GM19035 (cell line): ENCODE measurements around the gene EAPP.
A peak's percentile ranks its signal among the peaks of the same experiment; 100 is the strongest.
"Not testable (repeated sequence)": the region's sequence is repeated elsewhere in the genome, so short reads cannot be mapped to it uniquely, and the experiment has no call there.

Experiments used
- ATAC-seq: cut with Tn5 transposase; IDR thresholded peaks from one replicate; pipeline ENCODE4 v1.9.1; 2021; ENCODE audit not compliant: unreplicated experiment

The EAPP gene

DNA sequence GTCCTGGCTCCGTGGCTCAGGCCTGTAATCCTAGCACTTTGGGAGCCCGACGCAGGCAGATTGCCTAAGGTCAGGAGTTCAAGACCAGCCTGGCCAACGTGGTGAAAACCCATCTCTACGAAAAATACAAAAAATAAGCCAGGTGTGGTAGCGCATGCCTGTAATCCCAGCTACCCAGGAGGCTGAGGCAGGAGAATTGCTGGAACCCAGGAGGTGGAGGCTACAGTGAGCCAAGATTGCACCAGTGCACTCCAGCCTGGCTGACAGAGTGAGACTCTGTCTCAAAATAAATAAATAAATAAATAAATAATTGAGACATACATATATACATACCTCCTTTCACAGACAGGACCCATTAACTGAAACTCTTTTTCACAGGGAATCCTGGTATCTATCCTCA lies 1.4 kb downstream of the EAPP start:
- ATAC-seq = not testable (repeated sequence)

DNA sequence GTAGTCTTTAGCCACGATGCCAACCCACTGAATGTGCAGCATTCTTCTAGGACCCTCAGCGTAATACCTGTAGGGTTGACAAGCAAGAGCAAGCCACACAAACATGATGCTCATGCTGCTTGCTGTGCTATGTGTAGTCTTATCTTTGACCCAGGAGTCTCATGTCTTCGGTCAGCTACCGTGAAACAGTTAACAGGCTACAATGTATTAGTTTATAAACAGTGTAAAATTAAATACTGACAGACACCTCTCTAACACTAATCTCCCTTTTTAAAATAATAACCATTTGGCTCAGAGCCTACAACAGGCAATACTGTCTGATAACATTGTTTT lies 1.9 kb downstream of the EAPP start:
- ATAC-seq = no peak

DNA sequence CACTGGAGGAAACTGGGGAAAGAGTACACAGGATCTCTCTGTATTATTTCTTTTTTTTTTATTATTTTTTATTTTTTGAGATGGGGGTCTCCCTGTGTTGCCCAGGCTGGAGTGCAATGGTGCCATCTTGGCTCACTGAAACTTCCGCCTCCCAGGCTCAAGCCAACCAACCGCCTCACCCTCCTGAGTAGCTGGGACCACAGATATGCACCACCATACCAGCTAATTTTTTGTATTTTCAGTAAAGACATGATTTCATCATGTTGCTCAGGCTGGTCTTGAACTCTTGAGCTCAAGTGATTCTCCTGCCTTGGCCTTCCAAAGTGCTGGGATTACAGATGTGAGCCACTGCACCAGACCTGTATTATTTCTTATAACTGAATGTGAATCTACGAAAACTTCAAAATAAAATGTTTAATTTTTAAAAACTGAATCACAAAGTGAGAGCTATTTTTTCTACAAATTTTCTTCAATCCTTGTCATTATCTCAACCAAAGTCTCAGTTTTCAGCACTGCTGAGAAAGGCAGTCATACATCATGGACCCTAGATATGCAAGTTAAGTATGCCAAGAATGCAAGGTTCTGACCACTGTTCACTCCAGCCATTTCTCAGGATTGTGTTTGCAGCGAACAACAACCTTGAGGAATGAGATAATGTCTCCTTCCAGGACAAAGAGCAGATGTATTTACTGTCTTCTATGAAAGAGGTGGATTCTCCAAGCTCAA lies 2.4 kb downstream of the EAPP start:
- no peak for ATAC-seq

DNA sequence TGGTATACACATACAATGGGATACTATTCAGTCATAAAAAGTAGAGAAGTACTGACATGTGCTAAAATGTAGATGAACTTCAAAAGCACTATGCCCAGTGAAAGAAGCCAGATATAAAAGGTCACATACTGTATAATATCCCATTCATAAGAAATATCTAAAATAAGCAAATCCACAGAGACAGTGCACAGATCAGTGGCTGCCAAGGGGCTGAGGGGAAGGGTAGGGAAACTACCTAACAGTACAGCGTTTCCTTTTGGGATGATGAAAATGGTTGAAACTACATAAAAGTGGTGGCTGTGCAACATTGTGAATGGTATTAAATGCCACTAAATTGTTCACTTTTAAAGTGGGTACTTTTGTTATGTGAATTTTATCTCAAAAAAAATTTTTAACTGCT lies 11.9 kb downstream of the EAPP start:
- ATAC-seq = no peak

DNA sequence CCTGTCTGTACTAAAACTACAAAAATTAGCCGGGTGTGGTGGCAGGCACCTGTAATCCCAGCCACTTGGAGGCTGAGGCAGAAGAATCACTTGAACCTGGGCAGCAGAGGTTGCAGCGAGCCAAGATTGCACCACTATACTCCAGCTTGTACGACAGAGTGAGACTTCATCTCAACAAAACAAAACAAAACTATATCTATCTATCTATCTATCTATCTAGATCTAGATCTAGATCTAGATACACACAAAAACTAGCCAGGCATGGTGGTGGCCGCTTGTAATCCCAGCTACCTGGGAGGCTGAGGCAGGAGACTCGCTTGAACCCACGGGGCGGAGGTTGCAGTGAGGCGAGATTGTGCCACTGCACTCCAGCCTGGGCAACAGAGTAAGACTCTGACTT lies 15.3 kb downstream of the EAPP start:
- ATAC-seq = not testable (repeated sequence)

DNA sequence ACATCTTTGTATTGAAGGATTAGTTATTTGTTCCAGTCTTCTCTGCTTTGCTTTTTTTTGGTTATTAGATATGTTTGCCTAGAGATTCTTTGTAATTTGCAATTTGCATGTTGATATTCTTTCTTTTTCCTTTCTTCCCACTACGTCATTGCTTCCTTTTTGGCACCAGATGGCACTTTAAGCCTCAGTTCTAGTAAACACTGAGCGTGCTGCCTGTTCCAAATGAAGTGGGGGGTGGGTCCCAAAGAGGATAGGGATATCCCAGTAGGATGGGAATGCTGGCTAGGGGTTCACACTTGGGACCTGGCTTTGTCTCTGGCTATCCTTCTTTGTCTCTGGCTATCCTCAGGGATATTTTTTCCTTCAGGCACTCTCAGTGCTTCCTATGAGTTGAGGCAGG lies 17.0 kb downstream of the EAPP start:
- no peak for ATAC-seq

GRCh38 chr14:34521071-34521470 lies 18.4 kb downstream of the EAPP start:
- not testable (repeated sequence) for ATAC-seq

DNA sequence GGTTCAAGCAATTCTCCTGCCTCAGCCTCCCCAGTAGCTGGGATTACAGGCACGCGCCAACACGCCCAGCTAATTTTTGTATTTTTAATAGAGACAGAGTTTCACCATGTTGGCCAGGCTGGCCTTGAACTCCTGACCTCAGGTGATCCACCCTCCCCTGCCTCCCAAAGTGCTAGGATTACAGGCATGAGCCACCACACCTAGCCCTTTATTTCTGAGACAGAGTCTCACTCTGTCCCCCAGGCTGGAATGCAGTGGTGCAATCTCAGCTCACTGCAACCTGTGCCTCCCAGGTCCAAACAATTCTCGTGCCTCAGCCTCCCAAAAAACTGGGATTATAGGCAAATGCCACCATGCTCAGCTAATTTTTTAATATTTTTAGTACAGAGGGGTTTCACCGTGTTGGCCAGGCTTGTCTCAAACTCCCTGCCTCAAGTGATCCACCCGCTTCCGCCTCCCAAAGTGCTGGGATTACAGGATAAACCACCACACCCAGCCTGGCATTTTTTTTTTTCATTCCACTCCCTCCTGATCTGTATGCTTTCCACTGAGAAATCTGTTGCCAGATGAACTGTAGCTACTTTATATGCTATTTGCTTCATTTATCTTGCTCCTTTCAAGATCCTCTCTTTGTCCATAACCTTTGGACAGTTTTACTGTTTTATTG lies 19.1 kb downstream of the EAPP start:
- ATAC-seq = not testable (repeated sequence)

GRCh38 chr14:34507884-34508283 lies 31.6 kb downstream of the EAPP start:
- no peak for ATAC-seq

- no peak for ATAC-seq
Measured at GRCh38 chr14:34507459-34507858, 32.0 kb downstream of the EAPP start.

- ATAC-seq = not testable (repeated sequence)
Measured at GRCh38 chr14:34505124-34505491, 34.4 kb downstream of the EAPP start.

DNA sequence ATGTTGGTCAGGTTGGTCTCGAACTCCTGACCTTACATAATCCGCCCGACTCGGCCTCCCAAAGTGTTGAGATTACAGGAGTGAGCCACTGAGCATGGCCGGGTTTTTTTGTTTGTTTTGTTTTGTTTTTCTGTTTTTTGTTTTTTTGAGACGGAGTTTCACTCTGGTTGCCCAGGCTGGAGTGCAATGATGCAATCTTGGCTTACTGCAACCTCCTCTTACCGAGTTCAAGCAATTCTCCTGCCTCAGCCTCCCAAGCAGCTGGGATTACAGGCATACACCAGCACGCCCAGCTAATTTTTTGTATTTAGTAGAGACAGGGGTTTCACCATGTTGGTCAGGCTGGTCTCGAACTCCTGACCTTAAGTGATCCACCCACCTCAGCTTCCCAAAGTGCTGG lies 35.5 kb downstream of the EAPP start:
- not testable (repeated sequence) for ATAC-seq

DNA sequence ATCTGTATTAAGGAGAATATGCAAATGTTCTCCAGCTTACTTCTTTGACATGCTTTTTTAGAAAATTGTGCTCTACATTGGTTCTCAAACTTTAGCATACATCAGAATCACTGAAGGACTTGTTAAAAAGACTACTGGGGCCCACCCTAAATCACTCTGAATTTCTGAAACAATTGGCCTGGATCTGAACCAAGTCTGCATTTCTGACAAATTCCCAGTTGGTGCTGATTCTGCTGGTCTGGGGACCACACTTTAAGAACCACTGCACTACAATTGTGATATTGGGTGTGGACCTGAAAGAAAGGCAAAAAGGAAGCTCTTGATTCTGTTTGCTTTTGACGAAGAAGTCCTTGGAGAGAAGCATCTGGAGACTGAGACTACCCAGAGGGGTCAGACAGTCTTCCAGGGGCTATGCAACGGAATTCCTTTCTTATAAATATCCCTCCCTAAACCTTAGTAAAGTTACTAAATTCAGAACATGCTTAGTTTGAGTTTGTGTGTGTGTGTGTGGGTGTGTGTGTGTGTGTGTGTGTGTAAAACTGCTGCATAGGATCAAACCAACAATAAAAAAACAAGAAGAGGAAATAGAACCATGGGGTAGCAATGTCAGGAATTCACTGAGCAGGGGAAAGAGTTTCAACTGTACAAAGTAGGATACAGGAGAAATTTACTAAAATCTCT lies 36.8 kb downstream of the EAPP start:
- no peak for ATAC-seq

- ATAC-seq = no peak
Measured at GRCh38 chr14:34502001-34502400, 37.5 kb downstream of the EAPP start.

DNA sequence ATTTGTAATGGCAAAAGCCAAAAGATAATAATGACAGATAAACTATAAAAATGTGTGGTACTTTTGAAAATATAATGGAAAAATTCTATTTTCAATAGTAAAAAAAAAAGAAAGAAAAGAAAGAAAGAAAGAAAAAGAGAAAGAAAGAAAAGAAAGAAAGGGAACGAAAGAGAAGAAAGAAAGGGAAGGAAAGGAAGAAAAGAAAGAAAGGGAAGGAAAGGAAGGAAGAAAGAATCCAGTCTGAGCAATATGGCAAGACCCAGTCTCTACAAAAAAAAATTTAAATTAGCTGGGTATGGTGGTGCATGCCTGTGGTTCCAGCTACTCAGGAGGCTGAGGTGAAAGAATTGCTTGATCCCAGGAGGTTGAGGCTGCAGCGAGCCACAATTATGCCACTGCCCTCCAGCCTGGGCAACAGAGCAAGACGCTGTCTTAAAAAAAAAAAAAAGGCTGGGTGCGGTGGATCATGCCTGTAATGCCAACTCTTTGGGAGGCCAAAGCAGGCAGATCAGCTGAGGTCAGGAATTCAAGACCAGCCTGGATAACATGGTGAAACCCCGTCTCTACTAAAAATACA lies 38.4 kb downstream of the EAPP start:
- no peak for ATAC-seq

- ATAC-seq = peak; percentile 49
Measured at GRCh38 chr14:34498684-34499412, 40.7 kb downstream of the EAPP start.

DNA sequence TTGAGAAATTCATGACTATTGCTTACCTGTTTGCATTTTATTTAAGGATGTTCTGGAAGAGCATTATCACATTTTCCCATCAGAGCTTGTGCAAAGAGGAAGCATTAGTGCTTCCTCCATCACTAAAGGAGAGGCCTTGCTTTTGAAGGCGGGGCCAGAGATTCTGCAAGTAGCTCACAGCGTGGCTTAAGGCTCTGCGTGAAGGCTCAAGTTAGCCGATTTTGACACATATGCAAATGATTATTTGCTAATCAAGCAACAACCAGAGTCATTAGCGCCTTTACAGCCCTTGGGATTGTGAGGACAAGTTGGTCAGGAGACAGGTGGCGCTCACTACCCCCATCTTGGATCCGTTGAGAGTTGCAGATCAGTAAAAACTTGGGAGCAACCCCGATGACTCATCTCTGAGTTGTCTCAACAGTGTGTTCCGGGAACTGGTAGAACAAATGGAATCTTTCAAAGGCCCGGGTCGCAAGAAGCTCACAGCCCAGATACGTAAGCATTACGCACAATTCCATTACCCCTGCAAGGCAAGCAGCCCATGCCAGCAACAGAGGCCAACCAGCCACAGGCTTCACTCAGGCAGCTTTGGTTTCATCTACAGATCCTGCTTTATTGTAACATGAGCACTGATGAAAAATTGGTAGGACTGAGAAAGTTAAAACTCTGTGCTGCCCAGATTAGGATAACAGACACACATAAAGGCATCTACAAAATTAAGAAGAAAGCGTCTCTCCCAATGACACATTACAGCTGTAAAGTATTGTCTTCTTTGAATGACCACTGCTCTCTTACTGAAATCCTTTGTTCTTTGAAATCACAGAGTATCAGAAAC lies 42.6 kb downstream of the EAPP start:
- ATAC-seq = no peak

DNA sequence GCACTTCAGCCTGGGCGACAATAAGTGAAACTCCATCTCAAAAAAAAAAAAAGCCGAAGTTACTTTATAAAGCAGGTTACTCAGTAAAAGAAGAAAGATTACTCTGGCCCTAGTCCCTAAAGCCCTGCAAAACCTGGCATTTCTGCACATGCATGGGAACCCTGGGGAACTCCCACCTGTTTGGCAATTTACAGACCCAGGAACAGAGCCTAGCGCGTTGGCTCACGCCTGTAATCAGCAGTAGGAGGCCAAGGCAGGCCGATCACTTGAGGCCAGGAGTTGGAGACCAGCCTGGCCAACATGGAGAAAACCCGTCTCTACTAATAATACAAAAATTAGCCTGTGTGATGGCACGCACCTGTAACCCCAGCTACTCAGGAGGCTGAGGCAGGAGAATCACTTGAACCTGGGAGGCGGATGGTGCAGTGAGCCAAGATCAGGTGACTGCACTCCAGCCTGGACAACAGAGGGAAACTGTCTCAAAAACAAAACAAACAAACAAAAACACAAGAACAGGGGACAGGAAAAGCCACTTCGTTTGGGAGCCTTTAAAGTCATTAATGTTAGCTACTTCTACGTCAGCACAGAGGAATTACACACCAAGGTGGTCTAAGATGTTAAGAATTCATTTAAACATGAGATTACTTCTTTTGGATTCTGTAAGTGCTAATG lies 43.4 kb downstream of the EAPP start:
- no peak for ATAC-seq

- no peak for ATAC-seq
Measured at GRCh38 chr14:34489324-34489723, 50.2 kb downstream of the EAPP start.

DNA sequence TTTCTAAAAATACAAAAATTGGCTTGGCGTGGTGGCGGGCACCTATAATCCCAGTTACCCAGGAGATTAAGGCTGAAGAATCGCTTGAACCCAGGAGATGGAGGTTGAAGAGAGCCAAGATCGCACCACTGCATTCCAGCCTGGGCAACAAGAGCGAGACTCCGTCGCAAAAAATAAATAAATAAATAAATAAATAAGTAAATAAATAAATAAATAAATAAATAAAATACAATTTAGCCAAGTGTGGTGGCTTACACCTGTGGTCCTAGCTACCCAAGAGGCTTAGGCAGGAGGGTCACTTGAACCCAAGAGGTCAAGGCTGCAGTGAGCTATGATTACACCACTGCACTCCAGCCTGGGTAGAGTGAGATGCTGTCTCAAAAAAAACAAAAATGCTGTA lies 51.0 kb downstream of the EAPP start:
- ATAC-seq = no peak
